ENCODE data around the gene MAP2K1. TPM values are rescaled to one million over a fixed set of nuclear protein-coding genes. Genes with fewer than 3 reads are reported as not detected.
"Not testable (repeated sequence)": the region's sequence is repeated elsewhere in the genome, so short reads cannot be mapped to it uniquely, and the experiment has no call there.

The MAP2K1 gene
- polyA plus RNA-seq, 1 donor, result 27.1 TPM

DNA sequence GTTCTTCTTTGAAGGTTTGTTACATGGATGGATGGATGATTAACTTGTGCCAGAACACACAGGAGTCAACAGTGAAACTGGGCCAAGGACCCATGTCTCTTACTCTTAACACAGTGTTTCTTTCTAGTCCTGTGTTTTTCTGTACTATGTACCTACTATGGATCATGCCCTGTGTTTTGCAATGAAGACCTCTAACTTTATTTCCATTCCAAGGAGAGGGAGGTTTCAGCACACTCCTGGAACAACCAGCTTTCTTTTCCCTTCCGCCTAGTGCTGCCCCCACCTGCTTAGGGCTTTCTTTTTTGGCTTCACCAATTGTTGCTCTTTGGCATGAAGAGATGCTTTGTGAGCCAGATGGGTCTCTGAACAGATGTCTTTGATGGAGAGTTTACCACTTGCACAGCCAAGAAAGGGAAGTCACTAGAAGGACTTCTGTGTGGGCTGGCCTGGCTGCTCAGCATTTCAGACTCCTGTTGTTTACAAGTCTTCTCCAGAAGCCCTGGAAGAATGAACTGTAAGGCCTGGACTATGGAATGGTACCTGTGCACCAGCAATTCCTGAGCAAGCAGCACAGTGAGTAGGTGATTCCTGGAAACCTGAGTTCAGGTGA is 66.4 kb downstream of the MAP2K1 start:
- no peak overlapping the region for H3K27ac ChIP-seq (ENCODE audit: low read length)
- no peaks in the 10 kb centered on the region for H3K9me3 ChIP-seq (ENCODE audit: control insufficient read depth, low read depth, low read length)
- H3K27me3 ChIP-seq (ENCODE audit: control insufficient read depth, insufficient read depth, low read length), result no peaks in the 10 kb centered on the region
- peak in 1 of 2 donors; percentile 8 for DNase-seq
- no peaks in the 10 kb centered on the region for H3K4me1 ChIP-seq (ENCODE audit: control insufficient read depth, insufficient read depth, low read length)
- no peak overlapping the region for H3K4me3 ChIP-seq (ENCODE audit: low read length)
- no CpG with 5 or more reads among the region's 1 CpG for WGBS (ENCODE audit: insufficient coverage, low lambda C conversion rate)
- peaks cover 3% of the 10 kb centered on the region for H3K36me3 ChIP-seq (ENCODE audit: control insufficient read depth, insufficient read depth, low read length)

GRCh38 chr15:66454143-66454542 is 67.4 kb downstream of the MAP2K1 start:
- Histone ChIP-seq H3K4me3 (ENCODE audit: low read length) (no peak overlapping the region), H3K27ac (ENCODE audit: low read length) (no peak overlapping the region), H3K4me1 (ENCODE audit: control insufficient read depth, insufficient read depth, low read length) (no peaks in the 10 kb centered on the region), H3K27me3 (ENCODE audit: control insufficient read depth, insufficient read depth, low read length) (no peaks in the 10 kb centered on the region), H3K9me3 (ENCODE audit: control insufficient read depth, low read depth, low read length) (no peaks in the 10 kb centered on the region), H3K36me3 (ENCODE audit: control insufficient read depth, insufficient read depth, low read length) (peaks cover 3% of the 10 kb centered on the region)
- DNase-seq, result no peak
- no CpG with 5 or more reads among the region's 2 CpGs for WGBS (ENCODE audit: insufficient coverage, low lambda C conversion rate)

DNA sequence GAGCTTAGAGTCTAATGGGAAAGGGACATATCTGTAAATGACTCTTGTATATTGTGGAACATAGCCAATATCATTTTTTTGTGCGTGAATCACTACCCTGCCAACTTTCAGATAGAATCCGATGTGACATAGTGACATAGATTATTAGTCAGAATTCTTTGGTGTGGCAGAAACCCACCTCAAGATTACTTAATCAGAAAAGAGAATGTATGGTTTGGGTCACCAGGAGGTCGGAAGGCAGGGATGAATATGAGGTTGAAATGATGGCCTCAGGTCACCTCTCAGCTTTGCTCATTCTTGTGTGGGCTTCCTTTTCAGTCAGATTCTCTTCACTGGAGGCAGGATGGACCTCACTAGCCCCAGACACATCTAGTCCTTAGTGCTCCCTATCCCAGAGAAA is 69.5 kb downstream of the MAP2K1 start:
- peaks cover 3% of the 10 kb centered on the region for H3K36me3 ChIP-seq (ENCODE audit: control insufficient read depth, insufficient read depth, low read length)
- no peaks in the 10 kb centered on the region for H3K27me3 ChIP-seq (ENCODE audit: control insufficient read depth, insufficient read depth, low read length)
- H3K9me3 ChIP-seq (ENCODE audit: control insufficient read depth, low read depth, low read length), result no peaks in the 10 kb centered on the region
- DNase-seq, result no peak
- WGBS (ENCODE audit: insufficient coverage, low lambda C conversion rate), result no CpG with 5 or more reads among the region's 3 CpGs
- no peak overlapping the region for H3K4me3 ChIP-seq (ENCODE audit: low read length)
- no peaks in the 10 kb centered on the region for H3K4me1 ChIP-seq (ENCODE audit: control insufficient read depth, insufficient read depth, low read length)
- no peak overlapping the region for H3K27ac ChIP-seq (ENCODE audit: low read length)

- Histone ChIP-seq H3K27me3 (ENCODE audit: control insufficient read depth, insufficient read depth, low read length) (no peaks in the 10 kb centered on the region), H3K4me1 (ENCODE audit: control insufficient read depth, insufficient read depth, low read length) (peaks cover 3% of the 10 kb centered on the region), H3K4me3 (ENCODE audit: low read length) (no peak overlapping the region), H3K9me3 (ENCODE audit: control insufficient read depth, low read depth, low read length) (no peaks in the 10 kb centered on the region), H3K36me3 (ENCODE audit: control insufficient read depth, insufficient read depth, low read length) (no peaks in the 10 kb centered on the region), H3K27ac (ENCODE audit: low read length) (no peak overlapping the region)
- no peak for DNase-seq
- no CpG with 5 or more reads among the region's 3 CpGs for WGBS (ENCODE audit: insufficient coverage, low lambda C conversion rate)
Observed at GRCh38 chr15:66459818-66460615, 73.3 kb downstream of the MAP2K1 start.

DNA sequence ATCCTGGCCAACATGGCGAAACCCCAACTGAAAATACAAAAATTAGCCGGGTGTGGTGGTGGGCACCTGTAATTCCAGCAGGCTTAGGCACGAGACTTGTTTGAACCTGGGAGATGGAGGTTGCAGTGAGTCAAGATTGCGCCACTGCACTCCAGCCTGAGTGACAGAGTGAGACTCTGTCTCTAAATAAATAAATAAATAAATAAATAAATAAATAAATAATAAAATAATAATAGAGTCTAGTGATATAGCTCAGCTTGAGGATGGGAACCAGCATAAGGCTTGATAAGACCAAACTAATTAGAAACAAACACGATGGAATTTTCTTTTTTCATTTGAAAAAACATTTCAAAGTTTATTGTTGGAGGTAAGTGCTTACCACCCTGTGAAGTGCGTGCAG is 74.6 kb downstream of the MAP2K1 start:
- not testable (repeated sequence) for H3K4me1 ChIP-seq (ENCODE audit: control insufficient read depth, insufficient read depth, low read length); DNase-seq; H3K27ac ChIP-seq (ENCODE audit: low read length); H3K36me3 ChIP-seq (ENCODE audit: control insufficient read depth, insufficient read depth, low read length); H3K9me3 ChIP-seq (ENCODE audit: control insufficient read depth, low read depth, low read length); H3K4me3 ChIP-seq (ENCODE audit: low read length); H3K27me3 ChIP-seq (ENCODE audit: control insufficient read depth, insufficient read depth, low read length)
- 100% methylated on average over 1 of the region's 6 CpGs for WGBS (ENCODE audit: insufficient coverage, low lambda C conversion rate)

- WGBS (ENCODE audit: insufficient coverage, low lambda C conversion rate), result no CpG with 5 or more reads among the region's 2 CpGs
- H3K27me3 ChIP-seq (ENCODE audit: control insufficient read depth, insufficient read depth, low read length), result no peaks in the 10 kb centered on the region
- H3K4me3 ChIP-seq (ENCODE audit: low read length), result no peak overlapping the region
- peak; percentile 18 to 55 for DNase-seq
- H3K36me3 ChIP-seq (ENCODE audit: control insufficient read depth, insufficient read depth, low read length), result no peaks in the 10 kb centered on the region
- peaks cover 3% of the 10 kb centered on the region for H3K4me1 ChIP-seq (ENCODE audit: control insufficient read depth, insufficient read depth, low read length)
- H3K9me3 ChIP-seq (ENCODE audit: control insufficient read depth, low read depth, low read length), result no peaks in the 10 kb centered on the region
- no peak overlapping the region for H3K27ac ChIP-seq (ENCODE audit: low read length)
Observed at GRCh38 chr15:66461917-66462316, 75.2 kb downstream of the MAP2K1 start.

GRCh38 chr15:66462627-66463026 is 75.9 kb downstream of the MAP2K1 start:
- Histone ChIP-seq H3K4me3 (ENCODE audit: low read length) (no peak overlapping the region), H3K27ac (ENCODE audit: low read length) (no peak overlapping the region), H3K36me3 (ENCODE audit: control insufficient read depth, insufficient read depth, low read length) (no peaks in the 10 kb centered on the region), H3K27me3 (ENCODE audit: control insufficient read depth, insufficient read depth, low read length) (no peaks in the 10 kb centered on the region), H3K4me1 (ENCODE audit: control insufficient read depth, insufficient read depth, low read length) (peaks cover 3% of the 10 kb centered on the region), H3K9me3 (ENCODE audit: control insufficient read depth, low read depth, low read length) (no peaks in the 10 kb centered on the region)
- WGBS (ENCODE audit: insufficient coverage, low lambda C conversion rate), result no CpG with 5 or more reads among the region's 4 CpGs
- DNase-seq, result peak in 1 of 2 donors; percentile 27

DNA sequence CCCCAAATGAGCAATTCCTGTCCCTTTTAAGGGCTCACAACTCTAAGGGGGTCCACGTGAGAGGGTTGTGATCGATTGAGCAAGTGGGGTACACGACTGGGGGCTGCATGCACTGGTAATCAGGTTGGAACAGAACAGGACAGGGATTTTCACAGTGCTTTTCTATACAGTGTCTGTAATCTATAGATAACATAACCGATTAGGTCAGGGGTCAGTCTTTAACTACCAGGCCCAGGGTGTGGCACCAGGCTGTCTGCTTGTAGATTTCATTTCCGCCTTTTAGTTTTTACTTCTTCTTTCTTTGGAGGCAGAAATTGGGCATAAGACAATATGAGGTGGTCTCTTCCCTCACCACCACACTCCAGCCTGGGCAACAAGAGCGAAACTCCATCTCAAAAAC is 78.6 kb downstream of the MAP2K1 start:
- not testable (repeated sequence) for H3K4me1 ChIP-seq (ENCODE audit: control insufficient read depth, insufficient read depth, low read length); H3K27ac ChIP-seq (ENCODE audit: low read length); H3K27me3 ChIP-seq (ENCODE audit: control insufficient read depth, insufficient read depth, low read length); H3K9me3 ChIP-seq (ENCODE audit: control insufficient read depth, low read depth, low read length); DNase-seq; H3K4me3 ChIP-seq (ENCODE audit: low read length); H3K36me3 ChIP-seq (ENCODE audit: control insufficient read depth, insufficient read depth, low read length)
- 100% methylated on average over 1 of the region's 6 CpGs for WGBS (ENCODE audit: insufficient coverage, low lambda C conversion rate)

- not testable (repeated sequence) for H3K9me3 ChIP-seq (ENCODE audit: control insufficient read depth, low read depth, low read length); H3K27me3 ChIP-seq (ENCODE audit: control insufficient read depth, insufficient read depth, low read length); H3K4me1 ChIP-seq (ENCODE audit: control insufficient read depth, insufficient read depth, low read length); H3K27ac ChIP-seq (ENCODE audit: low read length); H3K36me3 ChIP-seq (ENCODE audit: control insufficient read depth, insufficient read depth, low read length); H3K4me3 ChIP-seq (ENCODE audit: low read length); DNase-seq
- 100% methylated on average over 5 of the region's 11 CpGs for WGBS (ENCODE audit: insufficient coverage, low lambda C conversion rate)
Observed at GRCh38 chr15:66467162-66468040, 80.7 kb downstream of the MAP2K1 start.

DNA sequence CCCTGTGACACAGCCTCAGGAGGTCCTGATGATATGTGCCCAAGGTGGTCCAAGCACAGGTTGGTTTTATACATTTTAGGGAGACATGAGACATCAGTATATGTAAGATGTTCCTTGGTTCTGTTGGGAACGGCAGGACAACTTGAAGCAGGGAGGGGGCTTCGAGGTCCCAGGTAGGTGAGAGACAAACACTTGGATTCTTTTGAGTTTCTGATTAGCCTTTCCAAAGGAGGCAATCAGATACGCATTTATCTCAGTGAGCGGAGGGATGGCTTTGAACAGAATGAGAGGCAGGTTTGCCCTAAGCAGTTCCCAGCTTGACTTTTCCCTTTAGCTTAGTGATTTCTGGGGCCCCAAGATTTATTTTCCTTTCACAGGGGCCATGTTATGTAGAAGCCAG is 84.1 kb downstream of the MAP2K1 start:
- not testable (repeated sequence) for H3K4me1 ChIP-seq (ENCODE audit: control insufficient read depth, insufficient read depth, low read length); H3K27me3 ChIP-seq (ENCODE audit: control insufficient read depth, insufficient read depth, low read length); H3K4me3 ChIP-seq (ENCODE audit: low read length); H3K9me3 ChIP-seq (ENCODE audit: control insufficient read depth, low read depth, low read length); H3K27ac ChIP-seq (ENCODE audit: low read length); DNase-seq; H3K36me3 ChIP-seq (ENCODE audit: control insufficient read depth, insufficient read depth, low read length)
- no CpG with 5 or more reads among the region's 4 CpGs for WGBS (ENCODE audit: insufficient coverage, low lambda C conversion rate)
